CD1c-positive myeloid dendritic cell (primary cell): ENCODE results near the gene IFIH1.

ENCODE experiments used
- DNase-seq: peaks from one replicate; pipeline ENCODE4 v3.0.0-alpha.2; 2016; ENCODE audit errors: extremely low spot score

IFIH1 gene

GRCh38 chr2:162257425-162257824 lies 61.1 kb downstream of the IFIH1 start:
- no peak for DNase-seq

- no peak for DNase-seq
Observed at GRCh38 chr2:162256591-162256991, 61.9 kb downstream of the IFIH1 start.

GRCh38 chr2:162254236-162254871 lies 64.1 kb downstream of the IFIH1 start:
- DNase-seq = peak; percentile 35

GRCh38 chr2:162253435-162253834 lies 65.0 kb downstream of the IFIH1 start:
- no peak for DNase-seq

GRCh38 chr2:162252153-162252552 lies 66.3 kb downstream of the IFIH1 start:
- DNase-seq = peak; percentile 28

- DNase-seq = no peak
Observed at GRCh38 chr2:162245781-162246180, 72.7 kb downstream of the IFIH1 start.

- DNase-seq = no peak
Observed at GRCh38 chr2:162245061-162245460, 73.4 kb downstream of the IFIH1 start.

GRCh38 chr2:162244541-162245031 lies 73.9 kb downstream of the IFIH1 start:
- DNase-seq = no peak

- DNase-seq = no peak
Observed at GRCh38 chr2:162243715-162244114, 74.8 kb downstream of the IFIH1 start.

GRCh38 chr2:162243294-162243693 lies 75.2 kb downstream of the IFIH1 start, which contains the start of gene FAP:
Gene FAP (minus strand): TSS chr2:162243445. CDS start chr2:162243327, 118 bp downstream.
- DNase-seq = no peak

GRCh38 chr2:162242586-162243280 lies 75.8 kb downstream of the IFIH1 start:
- DNase-seq = no peak

GRCh38 chr2:162241571-162241970 lies 76.9 kb downstream of the IFIH1 start:
- DNase-seq = no peak

- DNase-seq = no peak
Observed at GRCh38 chr2:162234620-162235462, 83.6 kb downstream of the IFIH1 start.

GRCh38 chr2:162233197-162233596 lies 85.3 kb downstream of the IFIH1 start:
- DNase-seq = no peak

GRCh38 chr2:162232671-162233070 lies 85.8 kb downstream of the IFIH1 start:
- DNase-seq = no peak

GRCh38 chr2:162232027-162232426 lies 86.5 kb downstream of the IFIH1 start:
- DNase-seq = no peak

GRCh38 chr2:162230761-162231160 lies 87.7 kb downstream of the IFIH1 start:
- no peak for DNase-seq

- DNase-seq = no peak
Observed at GRCh38 chr2:162226836-162227235, 91.6 kb downstream of the IFIH1 start.

GRCh38 chr2:162221064-162221463 lies 97.4 kb downstream of the IFIH1 start:
- peak; percentile 80 for DNase-seq

GRCh38 chr2:162220368-162220767 lies 98.1 kb downstream of the IFIH1 start:
- DNase-seq = no peak

GRCh38 chr2:162219426-162219825 lies 99.1 kb downstream of the IFIH1 start:
- no peak for DNase-seq

- DNase-seq = no peak
Observed at GRCh38 chr2:162217598-162217997, 100.9 kb downstream of the IFIH1 start.
